GM12892 (cell line): Measurements from ENCODE around the gene ISG20L2. TPM values are rescaled to one million over a fixed set of nuclear protein-coding genes. Genes with fewer than 3 reads are reported as not detected.
A peak's percentile ranks its signal among the peaks of the same experiment; 100 is the strongest.

Source experiments
- DNase-seq: peaks from one replicate; pipeline ENCODE4 v3.0.0; 2011; ENCODE audit not compliant: insufficient read length
- FAIRE-seq: peaks from 2 replicates; lab custom pipeline; 2011; peaks lifted over from hg19 to GRCh38; lab: Jason Lieb, UNC
- POLR2A ChIP-seq: IDR thresholded peaks from 2 replicates; pipeline ENCODE4 v1.6.1; 2011; ENCODE audit warnings: low read depth, low read length, control low read depth
- POLR2AphosphoS5 ChIP-seq: IDR thresholded peaks from 2 replicates; pipeline ENCODE4 v1.6.1; 2011; ENCODE audit warnings: low read depth, low read length, control low read depth
- TAF1 ChIP-seq: IDR thresholded peaks from 2 replicates; pipeline ENCODE4 v1.6.1; 2011; ENCODE audit warnings: low read depth, mild to moderate bottlenecking, control low read depth, low read length, borderline replicate concordance
- polyA plus RNA-seq: library from polyadenylated mRNA; unstranded; fragments of >200 nt; gene quantifications from one replicate; pipeline ENCODE4 v1.2.1, GENCODE V29; 2012; ENCODE audit warnings: missing spikeins, inconsistent platforms; ENCODE audit not compliant: missing spikeins

The ISG20L2 gene, protein sequence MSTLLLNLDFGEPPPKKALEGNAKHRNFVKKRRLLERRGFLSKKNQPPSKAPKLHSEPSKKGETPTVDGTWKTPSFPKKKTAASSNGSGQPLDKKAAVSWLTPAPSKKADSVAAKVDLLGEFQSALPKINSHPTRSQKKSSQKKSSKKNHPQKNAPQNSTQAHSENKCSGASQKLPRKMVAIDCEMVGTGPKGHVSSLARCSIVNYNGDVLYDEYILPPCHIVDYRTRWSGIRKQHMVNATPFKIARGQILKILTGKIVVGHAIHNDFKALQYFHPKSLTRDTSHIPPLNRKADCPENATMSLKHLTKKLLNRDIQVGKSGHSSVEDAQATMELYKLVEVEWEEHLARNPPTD
- 22.9 TPM for polyA plus RNA-seq

DNA sequence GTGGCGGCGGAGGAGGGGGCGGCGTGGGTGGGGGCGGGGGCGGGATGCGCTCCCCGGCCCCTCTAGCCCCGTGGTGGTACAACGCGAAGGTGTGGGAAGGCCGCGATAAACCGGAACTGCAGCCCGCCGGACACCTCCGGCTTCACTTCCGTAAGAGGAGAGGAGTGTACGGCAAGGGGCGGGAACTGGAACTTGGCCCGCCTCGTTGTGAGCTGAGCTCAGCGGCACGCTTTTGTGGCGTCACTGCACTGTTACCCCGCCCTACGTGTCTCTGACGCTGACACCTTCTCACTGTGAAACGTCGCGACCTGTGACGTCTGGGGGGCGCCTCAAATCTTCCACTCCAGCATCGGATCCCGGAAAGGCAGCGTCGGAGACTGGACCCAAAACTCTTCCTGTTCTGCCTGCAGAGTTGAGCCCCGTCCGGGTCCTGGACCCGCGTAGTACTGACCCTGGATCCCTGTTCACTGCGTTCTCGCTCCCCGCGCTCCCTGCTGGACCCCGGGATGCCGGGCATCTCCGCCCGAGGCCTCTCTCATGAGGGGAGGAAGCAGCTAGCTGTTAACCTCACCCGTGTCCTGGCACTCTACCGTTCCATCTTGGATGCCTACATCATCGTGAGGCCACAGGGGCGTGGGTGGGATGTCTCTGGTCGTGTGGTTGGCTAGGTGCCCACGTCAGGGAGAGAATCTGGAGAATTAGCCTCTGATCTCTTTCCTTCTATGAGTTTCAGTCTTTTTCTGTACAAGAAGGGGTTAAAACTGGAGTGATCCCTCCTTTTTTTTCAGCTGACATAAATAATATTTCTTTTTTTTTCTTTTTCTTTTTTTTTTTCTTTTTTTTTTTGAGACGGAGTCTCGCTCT lies at the start of gene ISG20L2:
TSS of gene ISG20L2 (minus strand) at position 168 of the 864 bp plus-strand sequence. CDS start 1,114 bp downstream, outside the sequence.
- DNase-seq (peak; percentile 86), FAIRE-seq (peak; percentile 94)
- TF ChIP-seq POLR2AphosphoS5 (peak; percentile 88), POLR2A (peak; percentile 93), TAF1 (no peak)

DNA sequence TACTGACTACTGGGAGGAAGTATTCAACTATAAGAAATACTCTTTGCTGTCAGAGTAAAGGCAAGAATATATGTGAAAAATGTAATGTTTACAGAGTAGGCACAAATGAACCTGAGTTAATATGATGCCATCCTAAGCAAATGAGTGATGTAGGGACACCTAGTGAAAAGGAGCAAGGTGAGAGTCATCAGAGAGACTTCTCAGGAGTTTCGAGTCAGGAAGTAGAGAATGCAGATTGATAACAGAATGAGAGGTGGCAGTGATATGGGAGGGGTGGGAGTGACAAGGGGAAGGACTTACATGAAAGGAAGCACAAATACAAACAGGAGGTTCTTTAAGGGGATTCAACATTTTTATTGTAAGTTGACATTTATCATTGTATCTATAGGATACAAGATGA lies 49.0 kb upstream of the ISG20L2 start:
- FAIRE-seq, result no peak
- DNase-seq, result no peak
- TF ChIP-seq POLR2AphosphoS5 (no peak), POLR2A (no peak)

DNA sequence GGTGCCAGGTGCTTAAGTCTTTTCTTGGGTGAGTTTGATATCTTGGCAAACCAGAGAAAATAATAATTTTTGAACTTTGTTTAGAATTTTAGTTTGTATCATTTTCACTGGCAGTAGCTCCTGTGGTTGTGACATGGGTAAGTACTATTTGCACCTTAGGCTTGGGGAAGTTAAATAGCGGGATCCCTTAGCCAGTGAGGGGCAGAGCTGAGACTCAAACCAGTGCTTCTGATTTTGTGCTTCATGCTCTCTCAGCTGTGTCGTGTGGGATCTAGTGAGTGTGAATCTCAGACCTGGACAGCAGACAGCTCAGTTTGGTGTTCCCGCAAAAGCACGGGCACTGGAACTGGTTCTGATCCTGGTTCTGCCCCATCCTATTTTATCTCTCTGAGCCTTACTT lies 48.4 kb upstream of the ISG20L2 start:
- no peak for TF ChIP-seq TAF1
- DNase-seq (no peak), FAIRE-seq (no peak)

DNA sequence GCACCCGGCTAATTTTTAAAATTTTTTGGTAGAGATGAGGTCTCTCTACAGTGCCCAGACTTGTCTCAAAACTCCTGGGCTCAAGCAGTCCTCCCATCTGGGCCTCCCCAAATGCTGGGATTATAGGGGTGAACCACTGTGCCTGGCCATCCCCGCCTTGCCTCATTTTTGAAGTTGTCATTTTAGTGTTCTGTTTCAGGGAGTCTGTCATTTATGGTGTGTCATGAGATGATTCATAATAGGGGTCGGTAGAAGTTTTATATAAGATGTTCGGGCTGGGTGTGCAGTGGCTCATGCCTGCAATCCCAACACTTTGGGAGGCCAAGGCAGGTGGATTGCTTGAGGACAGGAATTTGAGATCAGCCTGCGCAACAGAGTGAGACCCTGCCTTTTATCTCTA lies 47.2 kb upstream of the ISG20L2 start:
- no peak for FAIRE-seq
- no peak for DNase-seq
- TF ChIP-seq POLR2A (no peak), POLR2AphosphoS5 (no peak), TAF1 (no peak)

DNA sequence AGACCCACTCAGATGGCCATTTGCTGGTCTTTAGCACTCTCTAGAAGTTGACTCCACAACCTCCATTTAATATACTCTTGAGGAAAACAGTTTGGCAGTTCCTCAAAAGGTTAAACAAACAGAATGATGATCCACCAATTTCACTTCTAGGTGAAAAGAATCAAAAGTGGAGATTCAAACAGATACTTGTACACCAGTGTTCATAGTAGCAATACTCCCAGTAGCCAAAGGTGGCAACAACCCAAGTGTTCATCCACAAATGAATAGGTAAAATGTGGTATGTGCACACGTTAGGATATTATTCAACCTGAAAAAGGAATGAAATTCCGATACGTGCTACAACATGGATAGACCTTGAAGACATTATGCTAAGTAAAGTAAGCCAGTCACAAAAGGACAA lies 45.0 kb upstream of the ISG20L2 start:
- TF ChIP-seq POLR2A, result no peak
- TF ChIP-seq POLR2AphosphoS5, result no peak
- TF ChIP-seq TAF1, result no peak
- FAIRE-seq, result no peak
- no peak for DNase-seq

DNA sequence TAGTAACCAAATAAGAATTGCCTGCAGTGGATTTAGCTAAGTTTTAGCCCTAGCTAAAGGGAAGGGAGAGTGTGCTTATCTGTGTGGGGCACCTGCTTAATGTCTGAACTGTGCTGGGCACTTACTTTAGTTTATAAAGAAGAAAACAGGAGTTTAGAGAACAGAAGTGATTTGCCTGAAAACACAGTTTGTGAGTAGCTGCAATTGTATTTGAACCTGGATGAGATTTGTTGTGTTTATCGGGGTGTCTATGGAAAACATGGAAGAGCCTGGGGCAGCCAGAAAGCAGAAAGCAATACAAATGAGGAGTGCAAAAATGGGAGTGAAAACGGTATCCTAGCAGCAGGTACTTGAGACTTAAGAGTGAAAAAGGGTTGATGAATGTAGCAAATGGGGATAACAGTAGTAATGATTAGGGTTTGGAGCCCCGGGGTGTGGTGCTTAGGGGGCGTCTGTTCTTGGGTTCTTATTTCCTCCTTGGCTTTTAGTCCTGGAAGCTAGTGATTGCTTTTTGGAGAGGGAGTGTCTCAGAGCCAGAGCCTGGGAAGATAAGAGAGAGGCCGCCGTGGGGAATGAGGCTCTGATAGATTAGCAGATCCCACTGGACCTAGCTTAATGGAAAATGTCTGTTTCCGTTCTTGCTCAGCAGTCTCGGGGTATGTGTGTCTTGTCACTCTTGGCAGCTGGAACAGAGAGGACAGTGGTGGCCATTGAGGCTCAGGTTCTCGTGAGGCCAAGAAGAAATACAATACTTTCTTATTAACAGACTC lies 44.3 kb upstream of the ISG20L2 start:
- no peak for FAIRE-seq
- DNase-seq, result no peak
- TF ChIP-seq TAF1, result no peak

DNA sequence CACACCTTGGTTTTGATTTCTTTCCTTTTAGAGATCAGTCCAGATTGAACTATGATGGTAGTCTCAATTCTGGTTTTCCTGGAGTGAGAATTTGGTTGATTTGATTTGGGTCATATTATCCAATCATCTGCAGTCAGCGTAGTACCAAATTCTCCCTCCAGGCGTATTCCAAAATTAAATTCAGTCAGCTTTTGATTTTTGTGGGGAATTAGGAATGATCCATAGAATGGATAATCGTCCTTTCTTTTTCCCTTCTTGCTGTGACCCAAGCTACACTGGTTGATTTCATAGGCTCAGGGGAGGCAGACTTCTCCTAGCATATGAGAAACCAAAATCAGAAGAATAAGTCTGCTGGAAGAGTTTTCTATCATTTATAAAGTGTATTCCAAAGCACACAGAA lies 43.7 kb upstream of the ISG20L2 start:
- FAIRE-seq (no peak), DNase-seq (no peak)
- TF ChIP-seq POLR2AphosphoS5, result no peak

DNA sequence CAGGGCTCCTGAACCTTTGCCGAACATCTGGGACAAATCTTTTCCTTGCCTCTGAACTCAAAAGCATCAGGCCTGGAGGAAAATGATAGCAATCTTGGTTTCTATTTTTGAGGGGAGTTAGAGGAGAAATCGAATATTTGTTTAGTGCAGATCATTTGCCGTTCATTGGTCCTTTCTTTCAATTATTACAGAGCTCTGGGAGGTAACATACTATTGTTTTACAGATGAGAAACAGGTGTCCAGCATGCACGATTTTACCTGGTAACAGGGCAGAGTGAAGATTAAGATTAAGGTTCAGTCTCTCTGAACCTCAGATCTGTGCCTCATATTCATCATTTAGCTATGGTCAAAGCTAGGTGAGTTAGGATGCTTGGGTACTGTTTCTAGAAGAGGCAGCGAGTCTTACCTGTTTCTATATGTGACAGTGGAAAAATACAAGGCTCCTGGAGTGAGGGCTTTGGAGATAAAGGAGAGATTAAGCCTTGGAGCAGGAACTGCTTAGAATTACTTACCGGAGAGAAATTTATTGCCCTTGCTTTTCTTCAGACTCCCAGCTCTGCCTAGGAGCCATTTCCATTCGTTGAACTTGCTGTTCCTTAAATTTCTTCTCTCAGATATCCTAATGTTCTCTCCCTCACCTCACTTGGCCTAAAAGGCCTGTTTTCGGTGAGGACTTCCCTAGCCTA lies 40.2 kb upstream of the ISG20L2 start:
- TF ChIP-seq TAF1 (no peak), POLR2A (no peak), POLR2AphosphoS5 (no peak)
- FAIRE-seq, result no peak
- DNase-seq, result no peak

DNA sequence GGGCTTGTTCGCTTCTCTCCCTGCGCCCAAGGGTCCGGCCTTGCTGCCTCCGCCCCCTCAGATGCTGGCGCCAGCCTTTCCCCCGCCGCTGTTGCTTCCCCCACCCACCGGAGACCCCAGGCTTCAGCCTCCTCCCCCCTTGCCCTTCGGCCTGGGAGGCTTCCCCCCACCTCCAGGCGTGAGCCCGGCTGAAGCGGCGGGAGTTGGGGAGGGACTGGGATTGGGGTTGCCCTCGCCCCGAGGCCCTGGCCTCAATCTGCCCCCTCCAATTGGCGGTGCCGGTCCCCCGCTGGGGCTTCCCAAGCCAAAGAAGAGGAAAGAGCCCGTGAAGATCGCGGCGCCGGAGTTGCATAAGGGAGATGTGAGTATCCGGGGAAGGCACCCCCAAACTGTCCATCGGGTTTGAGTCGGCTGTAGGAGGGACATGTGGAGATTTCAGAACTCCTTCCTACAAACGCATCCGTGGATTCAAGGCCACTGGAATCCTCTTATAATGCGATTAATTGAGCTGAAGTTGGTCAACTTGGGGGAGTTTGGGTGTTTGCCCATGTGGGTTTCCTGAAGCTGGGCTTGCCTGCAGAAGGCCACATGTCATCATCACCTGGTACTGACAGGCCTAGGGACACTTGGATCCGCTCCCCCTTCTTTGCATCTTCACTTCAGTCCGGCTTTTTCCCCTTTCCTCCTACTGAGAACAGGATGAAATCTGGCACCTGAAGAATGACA lies 39.5 kb upstream of the ISG20L2 start:
- FAIRE-seq (peak; percentile 9), DNase-seq (no peak)
- no peak for TF ChIP-seq TAF1
- TF ChIP-seq POLR2AphosphoS5, result no peak
- TF ChIP-seq POLR2A, result 0 out of 2 replicates have a peak, but pooled peaks have one; percentile 12

DNA sequence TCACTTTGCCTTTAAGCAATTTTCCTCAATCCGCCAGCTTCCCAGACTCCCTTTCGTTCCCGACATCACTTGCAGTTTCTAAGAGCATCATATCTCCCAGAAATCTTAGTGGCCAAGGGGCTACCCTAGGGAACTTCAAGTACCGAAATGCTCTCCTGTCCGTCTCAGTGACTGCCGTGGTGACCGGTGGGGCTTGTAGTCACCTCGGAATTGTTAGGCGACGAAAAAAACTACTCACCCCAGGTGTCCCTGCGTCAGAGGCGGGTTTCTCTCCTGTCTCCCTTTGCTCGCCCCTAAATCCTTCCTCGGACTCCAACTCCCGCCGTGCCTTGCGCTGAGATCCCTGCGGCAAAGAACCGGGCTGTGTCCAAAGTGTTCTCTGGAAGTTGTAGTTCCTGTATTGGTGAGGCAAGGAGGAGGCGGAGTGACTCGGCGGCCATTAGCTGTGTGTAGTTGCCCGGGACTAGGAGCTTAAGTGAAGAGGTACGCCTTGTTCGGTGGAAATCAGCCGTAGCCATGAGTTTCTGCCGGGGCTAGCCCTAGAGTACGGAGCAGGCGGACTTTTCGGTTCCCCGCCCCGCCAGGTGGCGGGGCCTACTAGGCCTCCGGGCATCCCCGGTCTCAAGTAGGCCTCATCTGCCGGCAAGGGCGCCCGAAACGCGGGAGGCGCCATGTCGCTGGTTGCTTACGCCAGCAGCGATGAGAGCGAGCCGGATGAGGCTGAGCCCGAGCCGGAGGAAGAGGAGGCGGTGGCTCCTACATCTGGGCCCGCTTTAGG lies 38.7 kb upstream of the ISG20L2 start, which contains the start of gene PRCC:
TSS of gene PRCC (plus strand) at position 435 of the 778 bp plus-strand sequence. CDS start at position 672, 237 bp downstream.
- peak; percentile 81 for TF ChIP-seq POLR2AphosphoS5
- peak; percentile 45 for TF ChIP-seq POLR2A
- peak; percentile 78 for TF ChIP-seq TAF1
- DNase-seq (peak; percentile 78), FAIRE-seq (peak; percentile 94)
